Colon (tissue), 2 donors: ENCODE results near the gene ARNT2.

ENCODE experiments used
- FAIRE-seq: peaks from 2 replicates; lab custom pipeline; 2012; peaks lifted over from hg19 to GRCh38; lab: Jason Lieb, UNC
- donor health status: control.
- donor health status: control.

ARNT2 gene

GRCh38 chr15:80411788-80412288, 7.7 kb downstream of the ARNT2 start:
- no peak for FAIRE-seq

- FAIRE-seq: no peak
These were observed 10.6 kb downstream of the ARNT2 start for GRCh38 chr15:80414546-80415357.

- FAIRE-seq: no peak
These were observed 11.1 kb downstream of the ARNT2 start for GRCh38 chr15:80415358-80415670.

- no peak for FAIRE-seq
These were observed 12.5 kb downstream of the ARNT2 start for GRCh38 chr15:80416702-80417101.

- FAIRE-seq: no peak
These were observed 14.8 kb downstream of the ARNT2 start for GRCh38 chr15:80418892-80419537.

GRCh38 chr15:80419546-80419945, 15.4 kb downstream of the ARNT2 start:
- FAIRE-seq: no peak

- FAIRE-seq: no peak
These were observed 16.5 kb downstream of the ARNT2 start for GRCh38 chr15:80420658-80421057.

- FAIRE-seq: no peak
These were observed 19.0 kb downstream of the ARNT2 start for GRCh38 chr15:80423215-80423614.

- FAIRE-seq: no peak
These were observed 20.2 kb downstream of the ARNT2 start for GRCh38 chr15:80424381-80424780.

GRCh38 chr15:80426316-80426715, 22.1 kb downstream of the ARNT2 start:
- FAIRE-seq: no peak

GRCh38 chr15:80429964-80430363, 25.8 kb downstream of the ARNT2 start:
- no peak for FAIRE-seq

GRCh38 chr15:80431635-80432344, 27.6 kb downstream of the ARNT2 start:
- FAIRE-seq: no peak

- FAIRE-seq: no peak
These were observed 28.1 kb downstream of the ARNT2 start for GRCh38 chr15:80432345-80432702.

GRCh38 chr15:80433836-80434235, 29.7 kb downstream of the ARNT2 start:
- FAIRE-seq: no peak

- FAIRE-seq: no peak
These were observed 30.9 kb downstream of the ARNT2 start for GRCh38 chr15:80434926-80435720.

- no peak for FAIRE-seq
These were observed 32.5 kb downstream of the ARNT2 start for GRCh38 chr15:80436511-80437307.

GRCh38 chr15:80437334-80437891, 33.2 kb downstream of the ARNT2 start:
- FAIRE-seq: no peak

- FAIRE-seq: no peak
These were observed 35.0 kb downstream of the ARNT2 start for GRCh38 chr15:80439140-80439539.

- FAIRE-seq: no peak
These were observed 35.8 kb downstream of the ARNT2 start for GRCh38 chr15:80440024-80440423.

- no peak for FAIRE-seq
These were observed 36.9 kb downstream of the ARNT2 start for GRCh38 chr15:80441041-80441440.

- FAIRE-seq: no peak
These were observed 37.5 kb downstream of the ARNT2 start for GRCh38 chr15:80441714-80442113.
